HG03135 (cell line): ENCODE data around the gene TRAPPC3.
"Not testable (repeated sequence)": the region's sequence is repeated elsewhere in the genome, so short reads cannot be mapped to it uniquely, and the experiment has no call there.

Experiments
- ATAC-seq: cut with Tn5 transposase; IDR thresholded peaks from one replicate; pipeline ENCODE4 v1.9.1; 2021; ENCODE audit warnings: mild to moderate bottlenecking, moderate library complexity; ENCODE audit not compliant: unreplicated experiment

The TRAPPC3 gene

GRCh38 chr1:36166938-36167905 is 17.9 kb upstream of the TRAPPC3 start:
- no peak for ATAC-seq

- ATAC-seq, result no peak
Measured at GRCh38 chr1:36166136-36166535, 16.9 kb upstream of the TRAPPC3 start.

GRCh38 chr1:36165145-36165544 is 15.9 kb upstream of the TRAPPC3 start:
- ATAC-seq, result no peak

GRCh38 chr1:36164361-36164760 is 15.1 kb upstream of the TRAPPC3 start:
- no peak for ATAC-seq

- no peak for ATAC-seq
Measured at GRCh38 chr1:36163426-36163825, 14.1 kb upstream of the TRAPPC3 start.

GRCh38 chr1:36162680-36163239 is 13.5 kb upstream of the TRAPPC3 start:
- no peak for ATAC-seq

- ATAC-seq, result peak; percentile 53
Measured at GRCh38 chr1:36161641-36162531, 12.6 kb upstream of the TRAPPC3 start.

- ATAC-seq, result no peak
Measured at GRCh38 chr1:36160949-36161485, 11.7 kb upstream of the TRAPPC3 start.

GRCh38 chr1:36160388-36160948 is 11.2 kb upstream of the TRAPPC3 start:
- ATAC-seq, result no peak

GRCh38 chr1:36159614-36160387 is 10.5 kb upstream of the TRAPPC3 start:
- ATAC-seq, result no peak

- ATAC-seq, result not testable (repeated sequence)
Measured at GRCh38 chr1:36158827-36159252, 9.6 kb upstream of the TRAPPC3 start.

GRCh38 chr1:36157973-36158826 is 8.9 kb upstream of the TRAPPC3 start:
- ATAC-seq, result no peak

GRCh38 chr1:36157115-36157903 is 8.0 kb upstream of the TRAPPC3 start:
- no peak for ATAC-seq

- ATAC-seq, result no peak
Measured at GRCh38 chr1:36156329-36157114, 7.2 kb upstream of the TRAPPC3 start.

- ATAC-seq, result peak; percentile 49
Measured at GRCh38 chr1:36155408-36156328, 6.4 kb upstream of the TRAPPC3 start, which contains the start of gene MAP7D1. MAP7D1 (plus strand) TSS chr1:36156160; CDS start chr1:36156418, 258 bp downstream.

- no peak for ATAC-seq
Measured at GRCh38 chr1:36154765-36155407, 5.6 kb upstream of the TRAPPC3 start.
